ENCODE data around the gene PEX16.

DNA sequence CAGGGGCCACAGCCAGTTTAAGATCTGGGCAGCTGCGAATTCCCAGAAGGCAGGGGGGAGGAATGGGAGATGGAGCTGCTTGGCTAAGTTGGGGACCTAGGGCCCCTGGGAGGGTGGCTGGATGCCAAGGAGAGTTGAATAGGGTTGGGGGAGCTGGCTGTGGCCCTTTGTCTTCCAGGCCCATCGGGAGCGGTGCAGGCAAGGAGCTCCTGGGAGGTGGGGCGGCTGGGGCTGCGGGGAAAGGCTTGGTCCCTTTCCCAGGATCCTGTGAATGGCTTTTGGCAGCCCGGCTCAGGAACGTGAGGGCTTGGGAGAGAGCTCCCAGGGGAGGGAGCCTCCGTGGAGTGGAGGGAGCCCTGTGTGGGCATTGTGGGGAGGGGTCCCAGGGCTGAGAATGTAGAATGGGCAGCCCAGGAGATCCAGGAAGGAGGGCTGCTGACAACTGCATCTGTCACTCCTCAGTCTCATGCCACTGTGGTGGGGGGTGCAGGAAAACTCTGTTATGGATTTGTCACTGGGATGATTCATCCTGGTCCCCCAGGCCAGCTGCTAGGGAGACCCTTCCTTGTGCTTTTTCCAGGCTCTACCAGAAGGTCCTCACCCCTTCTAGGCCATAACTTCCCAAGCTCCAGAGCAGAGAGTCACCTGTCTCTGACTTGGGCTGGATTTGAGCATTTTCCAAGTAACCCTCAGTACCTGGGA is 16.6 kb downstream of the PEX16 start:
- TF ChIP-seq, protein P1, sequence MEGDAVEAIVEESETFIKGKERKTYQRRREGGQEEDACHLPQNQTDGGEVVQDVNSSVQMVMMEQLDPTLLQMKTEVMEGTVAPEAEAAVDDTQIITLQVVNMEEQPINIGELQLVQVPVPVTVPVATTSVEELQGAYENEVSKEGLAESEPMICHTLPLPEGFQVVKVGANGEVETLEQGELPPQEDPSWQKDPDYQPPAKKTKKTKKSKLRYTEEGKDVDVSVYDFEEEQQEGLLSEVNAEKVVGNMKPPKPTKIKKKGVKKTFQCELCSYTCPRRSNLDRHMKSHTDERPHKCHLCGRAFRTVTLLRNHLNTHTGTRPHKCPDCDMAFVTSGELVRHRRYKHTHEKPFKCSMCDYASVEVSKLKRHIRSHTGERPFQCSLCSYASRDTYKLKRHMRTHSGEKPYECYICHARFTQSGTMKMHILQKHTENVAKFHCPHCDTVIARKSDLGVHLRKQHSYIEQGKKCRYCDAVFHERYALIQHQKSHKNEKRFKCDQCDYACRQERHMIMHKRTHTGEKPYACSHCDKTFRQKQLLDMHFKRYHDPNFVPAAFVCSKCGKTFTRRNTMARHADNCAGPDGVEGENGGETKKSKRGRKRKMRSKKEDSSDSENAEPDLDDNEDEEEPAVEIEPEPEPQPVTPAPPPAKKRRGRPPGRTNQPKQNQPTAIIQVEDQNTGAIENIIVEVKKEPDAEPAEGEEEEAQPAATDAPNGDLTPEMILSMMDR (IDR thresholded peaks at IDR 0.05; ENCODE audit: poor library complexity, severe bottlenecking) = no peak
- TF ChIP-seq POLR2AphosphoS5 (IDR thresholded peaks at IDR 0.05) (no peak), EZH2 (IDR thresholded peaks at IDR 0.05; ENCODE audit: borderline replicate concordance, insufficient read depth, low read length, poor library complexity, severe bottlenecking) (no peak)
